Measurements from ENCODE around the gene TFR2. TPM values are rescaled to one million over a fixed set of nuclear protein-coding genes. Genes with fewer than 3 reads are reported as not detected.
"Not testable (repeated sequence)": the region's sequence is repeated elsewhere in the genome, so short reads cannot be mapped to it uniquely, and the experiment has no call there.

TFR2 gene
- total RNA-seq, 1 experiment from 2014 or later: not detected

- no peaks in the 10 kb centered on the region for H3K9me3 Mint-ChIP-seq (ENCODE audit: unreplicated experiment)
- H3K4me3 Mint-ChIP-seq (ENCODE audit: unreplicated experiment): no peak overlapping the region
- no peak for DNase-seq (ENCODE audit: unreplicated experiment)
- H3K27ac Mint-ChIP-seq (ENCODE audit: low read depth, unreplicated experiment): no peak overlapping the region
- CTCF ChIA-PET: interaction anchor here (0.7 to 1.2 kb wide), 2 partner anchors 35 to 111 kb away, joined by 3 to 4 read pairs; no protein-coding TSS in a partner anchor
- H3K4me1 Mint-ChIP-seq (ENCODE audit: insufficient read depth, unreplicated experiment): peaks cover 6% of the 10 kb centered on the region
- no peak for TF ChIP-seq CTCF (IDR thresholded peaks at IDR 0.05; ENCODE audit: unreplicated experiment)
- no TSS peak for BruUV-seq (replicated peaks)
- no peaks in the 10 kb centered on the region for H3K36me3 Mint-ChIP-seq (ENCODE audit: insufficient read depth, unreplicated experiment)
- intact Hi-C loops (cut with micrococcal nuclease): loop anchor here (5.0 kb wide), 2 partner anchors 43 to 193 kb away; partner anchors contain the start of gene TSC22D4
- POLR2A ChIA-PET: interaction anchor here (0.6 kb wide), 1 partner anchor 10 kb away, joined by 4 read pairs; no protein-coding TSS in a partner anchor
- no peaks in the 10 kb centered on the region for H3K27me3 Mint-ChIP-seq (ENCODE audit: insufficient read depth, unreplicated experiment)
Observed at GRCh38 chr7:100670074-100670473, 28.7 kb upstream of the TFR2 start.

- H3K36me3 Mint-ChIP-seq (ENCODE audit: insufficient read depth, unreplicated experiment); DNase-seq (ENCODE audit: unreplicated experiment); H3K27ac Mint-ChIP-seq (ENCODE audit: low read depth, unreplicated experiment); H3K27me3 Mint-ChIP-seq (ENCODE audit: insufficient read depth, unreplicated experiment); BruUV-seq (replicated peaks); H3K4me3 Mint-ChIP-seq (ENCODE audit: unreplicated experiment); H3K9me3 Mint-ChIP-seq (ENCODE audit: unreplicated experiment); H3K4me1 Mint-ChIP-seq (ENCODE audit: insufficient read depth, unreplicated experiment); POLR2A ChIA-PET; CTCF ChIA-PET; intact Hi-C loops (cut with micrococcal nuclease): not testable (repeated sequence)
Observed at GRCh38 chr7:100669106-100669505, 27.8 kb upstream of the TFR2 start.

- H3K4me3 Mint-ChIP-seq (ENCODE audit: unreplicated experiment): no peak overlapping the region
- POLR2A ChIA-PET: interaction anchor here (0.8 kb wide), 1 partner anchor 56 kb away, joined by 3 read pairs; the partner anchor contains the start of gene MOSPD3
- peaks cover 6% of the 10 kb centered on the region for H3K4me1 Mint-ChIP-seq (ENCODE audit: insufficient read depth, unreplicated experiment)
- no peaks in the 10 kb centered on the region for H3K27me3 Mint-ChIP-seq (ENCODE audit: insufficient read depth, unreplicated experiment)
- H3K36me3 Mint-ChIP-seq (ENCODE audit: insufficient read depth, unreplicated experiment): no peaks in the 10 kb centered on the region
- CTCF ChIA-PET: interaction anchor here (0.8 kb wide), 1 partner anchor 10 kb away, joined by 3 read pairs; no protein-coding TSS in a partner anchor
- no peak overlapping the region for H3K27ac Mint-ChIP-seq (ENCODE audit: low read depth, unreplicated experiment)
- no peak for DNase-seq (ENCODE audit: unreplicated experiment)
- no peak for TF ChIP-seq CTCF (IDR thresholded peaks at IDR 0.05; ENCODE audit: unreplicated experiment)
- intact Hi-C loops (cut with micrococcal nuclease): no loop called here
- no TSS peak for BruUV-seq (replicated peaks)
- H3K9me3 Mint-ChIP-seq (ENCODE audit: unreplicated experiment): no peaks in the 10 kb centered on the region
Observed at GRCh38 chr7:100668069-100668449, 26.7 kb upstream of the TFR2 start.

- BruUV-seq (replicated peaks): no TSS peak
- Mint-ChIP-seq H3K27me3 (ENCODE audit: insufficient read depth, unreplicated experiment) (no peaks in the 10 kb centered on the region), H3K27ac (ENCODE audit: low read depth, unreplicated experiment) (no peak overlapping the region), H3K4me3 (ENCODE audit: unreplicated experiment) (no peak overlapping the region), H3K9me3 (ENCODE audit: unreplicated experiment) (no peaks in the 10 kb centered on the region), H3K36me3 (ENCODE audit: insufficient read depth, unreplicated experiment) (no peaks in the 10 kb centered on the region), H3K4me1 (ENCODE audit: insufficient read depth, unreplicated experiment) (peaks cover 6% of the 10 kb centered on the region)
- intact Hi-C loops (cut with micrococcal nuclease): no loop called here
- ChIA-PET CTCF (interaction anchor here (0.8 to 1.0 kb wide), 2 partner anchors 9 to 102 kb away, joined by 3 to 4 read pairs; no protein-coding TSS in a partner anchor), POLR2A (interaction anchor here (0.7 to 0.8 kb wide), 2 partner anchors 10 to 55 kb away, joined by 3 read pairs; partner anchors contain the start of gene MOSPD3)
- TF ChIP-seq CTCF (IDR thresholded peaks at IDR 0.05; ENCODE audit: unreplicated experiment): no peak
- DNase-seq (ENCODE audit: unreplicated experiment): no peak
Observed at GRCh38 chr7:100667331-100668068, 26.1 kb upstream of the TFR2 start.

Measured in MCF 10A (cell line).